HL-60 (cell line): ENCODE data around the gene CCDC116.

Experiments used
- DNase-seq, 2 experiments: peaks; one replicate each; pipeline ENCODE4 v3.0.0-alpha.2; 2010 to 2020; ENCODE audit warnings: low read depth in 1 of 2, low spot score in 1 of 2
- H3K27ac ChIP-seq: fragments of 250-450 bp; sonication (Bioruptor Pico); replicated peaks from 2 replicates; pipeline ENCODE4 v1.5.1; 2020; ENCODE audit warnings: mild to moderate bottlenecking, moderate library complexity
- H3K27me3 ChIP-seq: fragments of 250-450 bp; sonication (Bioruptor Pico); 2 replicates; pipeline ENCODE4 v1.5.1; 2021; ENCODE audit warnings: mild to moderate bottlenecking, moderate library complexity; ENCODE audit not compliant: insufficient read depth, poor library complexity, severe bottlenecking
- H3K4me3 ChIP-seq: replicated peaks from 2 replicates; pipeline ENCODE4 v1.5.1; 2011; ENCODE audit warnings: mild to moderate bottlenecking, control low read depth, low read length; ENCODE audit not compliant: insufficient read depth
- GABPA ChIP-seq: IDR thresholded peaks from 2 replicates; pipeline ENCODE4 v1.6.1; 2012; ENCODE audit warnings: low read depth
- POLR2AphosphoS5 ChIP-seq: IDR thresholded peaks from 2 replicates; pipeline ENCODE4 v1.6.1; 2012; ENCODE audit warnings: low read depth
- SPI1 ChIP-seq: IDR thresholded peaks from 2 replicates; pipeline ENCODE4 v1.6.1; 2012; ENCODE audit warnings: low read depth, mild to moderate bottlenecking, borderline replicate concordance
- long read RNA-seq: library from polyadenylated mRNA; unstranded; transcript quantifications from one replicate; pipeline ENCODE4 v2.0.0, GENCODE V29; 2020
- TF ChIP-seq, protein P1 (sequence below): IDR thresholded peaks from one replicate; pipeline ENCODE4 v1.5.1; 2011; ENCODE audit warnings: low read length, control low read depth, inconsistent platforms; ENCODE audit not compliant: insufficient read depth
- TF ChIP-seq, protein P2 (sequence below): IDR thresholded peaks from 2 replicates; pipeline ENCODE4 v1.6.1; 2012; ENCODE audit warnings: low read depth; ENCODE audit not compliant: insufficient replicate concordance

The CCDC116 gene, protein sequence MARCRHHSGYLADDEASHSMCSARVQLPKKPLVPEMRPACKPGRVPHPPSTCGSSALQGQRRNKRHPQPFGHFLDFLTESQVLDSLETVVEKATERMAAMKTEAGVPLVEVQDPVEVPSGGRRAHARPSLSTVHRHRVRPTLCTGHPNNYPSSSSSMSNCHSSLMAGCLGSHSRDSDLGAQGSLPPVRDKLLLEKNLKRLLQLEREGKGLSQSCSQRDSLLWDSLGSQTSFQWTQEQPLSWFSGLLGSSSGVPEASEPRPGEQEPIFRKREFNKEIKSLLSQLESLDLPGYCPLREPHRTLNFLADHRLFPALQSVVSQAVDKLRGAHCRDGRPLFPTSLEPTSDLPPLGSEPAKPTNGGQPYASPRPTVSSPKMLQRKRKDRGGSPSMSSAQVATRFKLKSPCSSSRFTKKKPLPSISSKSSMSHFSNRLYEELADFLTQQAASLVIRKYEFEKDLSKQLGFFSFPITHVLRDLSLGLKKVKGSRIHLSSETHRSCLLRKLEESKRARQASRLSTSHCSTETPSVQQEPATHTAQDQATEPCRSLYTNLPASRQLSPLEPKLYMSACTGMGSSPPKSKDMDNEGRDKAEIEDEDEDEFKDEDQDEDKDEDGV
- long read RNA-seq = 0 reads

DNA sequence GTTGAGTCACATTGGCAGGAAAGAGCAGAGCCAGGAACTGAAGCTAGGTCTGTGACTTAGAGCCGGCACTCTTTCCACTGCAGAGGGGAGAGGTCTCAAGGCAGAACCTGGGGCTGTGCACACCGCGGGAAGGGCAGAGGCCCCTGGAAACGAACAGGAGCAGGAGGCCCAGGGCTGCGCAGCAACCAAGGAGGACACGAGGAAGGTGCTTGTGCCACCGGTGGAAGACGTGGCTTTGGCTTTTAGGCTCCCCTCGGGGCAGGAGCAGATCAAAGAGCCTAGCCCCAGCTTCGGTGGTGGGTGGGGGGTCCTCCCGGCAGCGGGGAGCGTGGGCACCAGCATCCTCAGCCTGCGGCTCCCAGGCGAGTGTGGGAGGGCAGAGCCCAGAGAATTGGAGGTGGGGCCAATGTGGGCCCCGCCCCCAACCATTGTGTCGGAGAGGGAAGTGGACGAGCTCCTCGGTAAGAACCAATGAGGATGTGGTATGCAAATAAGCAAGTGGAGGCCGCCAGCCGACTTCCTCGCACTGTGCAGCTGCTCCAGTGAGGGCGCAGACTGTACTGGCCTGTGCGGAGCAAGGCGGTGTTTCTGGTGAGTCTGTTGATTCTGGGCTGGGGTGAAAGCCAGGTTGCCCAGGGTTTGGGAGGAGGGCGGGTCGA is at the start of gene CCDC116:
TSS of gene CCDC116 (plus strand) at position 524 of the 659 bp plus-strand sequence. CDS start 422 bp downstream, outside the sequence.
- H3K4me3 ChIP-seq = no peak within 1 kb of the TSS
- TF ChIP-seq, protein P1, sequence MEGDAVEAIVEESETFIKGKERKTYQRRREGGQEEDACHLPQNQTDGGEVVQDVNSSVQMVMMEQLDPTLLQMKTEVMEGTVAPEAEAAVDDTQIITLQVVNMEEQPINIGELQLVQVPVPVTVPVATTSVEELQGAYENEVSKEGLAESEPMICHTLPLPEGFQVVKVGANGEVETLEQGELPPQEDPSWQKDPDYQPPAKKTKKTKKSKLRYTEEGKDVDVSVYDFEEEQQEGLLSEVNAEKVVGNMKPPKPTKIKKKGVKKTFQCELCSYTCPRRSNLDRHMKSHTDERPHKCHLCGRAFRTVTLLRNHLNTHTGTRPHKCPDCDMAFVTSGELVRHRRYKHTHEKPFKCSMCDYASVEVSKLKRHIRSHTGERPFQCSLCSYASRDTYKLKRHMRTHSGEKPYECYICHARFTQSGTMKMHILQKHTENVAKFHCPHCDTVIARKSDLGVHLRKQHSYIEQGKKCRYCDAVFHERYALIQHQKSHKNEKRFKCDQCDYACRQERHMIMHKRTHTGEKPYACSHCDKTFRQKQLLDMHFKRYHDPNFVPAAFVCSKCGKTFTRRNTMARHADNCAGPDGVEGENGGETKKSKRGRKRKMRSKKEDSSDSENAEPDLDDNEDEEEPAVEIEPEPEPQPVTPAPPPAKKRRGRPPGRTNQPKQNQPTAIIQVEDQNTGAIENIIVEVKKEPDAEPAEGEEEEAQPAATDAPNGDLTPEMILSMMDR = no peak
- TF ChIP-seq, protein P2, sequence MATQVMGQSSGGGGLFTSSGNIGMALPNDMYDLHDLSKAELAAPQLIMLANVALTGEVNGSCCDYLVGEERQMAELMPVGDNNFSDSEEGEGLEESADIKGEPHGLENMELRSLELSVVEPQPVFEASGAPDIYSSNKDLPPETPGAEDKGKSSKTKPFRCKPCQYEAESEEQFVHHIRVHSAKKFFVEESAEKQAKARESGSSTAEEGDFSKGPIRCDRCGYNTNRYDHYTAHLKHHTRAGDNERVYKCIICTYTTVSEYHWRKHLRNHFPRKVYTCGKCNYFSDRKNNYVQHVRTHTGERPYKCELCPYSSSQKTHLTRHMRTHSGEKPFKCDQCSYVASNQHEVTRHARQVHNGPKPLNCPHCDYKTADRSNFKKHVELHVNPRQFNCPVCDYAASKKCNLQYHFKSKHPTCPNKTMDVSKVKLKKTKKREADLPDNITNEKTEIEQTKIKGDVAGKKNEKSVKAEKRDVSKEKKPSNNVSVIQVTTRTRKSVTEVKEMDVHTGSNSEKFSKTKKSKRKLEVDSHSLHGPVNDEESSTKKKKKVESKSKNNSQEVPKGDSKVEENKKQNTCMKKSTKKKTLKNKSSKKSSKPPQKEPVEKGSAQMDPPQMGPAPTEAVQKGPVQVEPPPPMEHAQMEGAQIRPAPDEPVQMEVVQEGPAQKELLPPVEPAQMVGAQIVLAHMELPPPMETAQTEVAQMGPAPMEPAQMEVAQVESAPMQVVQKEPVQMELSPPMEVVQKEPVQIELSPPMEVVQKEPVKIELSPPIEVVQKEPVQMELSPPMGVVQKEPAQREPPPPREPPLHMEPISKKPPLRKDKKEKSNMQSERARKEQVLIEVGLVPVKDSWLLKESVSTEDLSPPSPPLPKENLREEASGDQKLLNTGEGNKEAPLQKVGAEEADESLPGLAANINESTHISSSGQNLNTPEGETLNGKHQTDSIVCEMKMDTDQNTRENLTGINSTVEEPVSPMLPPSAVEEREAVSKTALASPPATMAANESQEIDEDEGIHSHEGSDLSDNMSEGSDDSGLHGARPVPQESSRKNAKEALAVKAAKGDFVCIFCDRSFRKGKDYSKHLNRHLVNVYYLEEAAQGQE = no peak
- TF ChIP-seq GABPA (no peak), SPI1 (peak; percentile 89), POLR2AphosphoS5 (peak; percentile 32; the same call in 1 of the 2 replicates)
- no peak within 1 kb of the TSS for H3K27ac ChIP-seq
- no peaks in the 10 kb centered on the region for H3K27me3 ChIP-seq
- peak; percentile 69 to 92 for DNase-seq

DNA sequence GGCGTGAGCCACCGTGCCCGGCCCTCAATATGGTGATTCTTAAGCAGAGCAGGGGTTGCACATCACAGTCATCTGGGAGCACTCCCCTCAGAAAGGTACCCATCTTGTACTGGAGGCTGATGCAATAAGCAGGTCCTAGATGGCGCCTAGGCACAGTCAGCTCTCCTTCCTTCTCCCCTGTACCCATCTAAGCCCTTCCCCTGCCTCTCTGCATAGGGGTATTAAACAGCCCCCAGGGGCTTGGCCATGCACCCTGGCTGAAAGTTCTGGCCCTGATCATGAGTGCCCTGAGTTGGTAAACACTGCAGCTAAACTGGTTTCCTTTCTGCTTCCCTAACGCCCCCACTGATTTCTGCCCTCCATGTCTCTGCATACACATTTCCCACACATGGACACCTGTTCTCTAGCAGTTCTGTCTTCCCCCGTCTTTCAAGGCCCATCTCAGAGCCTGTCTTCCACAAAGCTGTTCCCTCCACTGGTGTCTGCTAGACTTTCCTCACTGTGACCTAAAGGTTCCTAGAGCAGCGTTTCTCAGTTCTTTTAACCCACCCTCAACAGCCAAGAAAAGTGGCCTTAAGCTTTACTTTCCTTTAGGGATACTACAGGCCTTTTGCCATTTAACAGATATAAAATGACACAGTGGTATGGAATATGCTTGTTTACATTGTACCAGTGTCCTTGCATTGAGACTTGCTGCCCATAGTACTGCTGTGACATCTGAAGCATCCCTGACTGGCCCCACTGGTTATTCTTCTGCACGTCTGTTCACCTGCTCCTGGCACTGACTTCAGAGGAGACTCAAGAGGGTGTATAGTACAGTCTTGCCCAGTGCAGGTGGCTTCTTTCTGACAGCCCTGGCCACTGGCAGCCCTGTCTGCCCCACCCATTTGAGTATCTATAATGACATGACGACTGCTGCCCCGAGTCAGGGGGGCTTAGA is 49.5 kb upstream of the CCDC116 start:
- TF ChIP-seq POLR2AphosphoS5 (no peak), SPI1 (no peak), GABPA (no peak)
- TF ChIP-seq, protein P1 = no peak
- TF ChIP-seq, protein P2 = no peak
- no peaks in the 10 kb centered on the region for H3K27me3 ChIP-seq
- H3K4me3 ChIP-seq = no peak overlapping the region
- no peak overlapping the region for H3K27ac ChIP-seq
- no peak for DNase-seq

DNA sequence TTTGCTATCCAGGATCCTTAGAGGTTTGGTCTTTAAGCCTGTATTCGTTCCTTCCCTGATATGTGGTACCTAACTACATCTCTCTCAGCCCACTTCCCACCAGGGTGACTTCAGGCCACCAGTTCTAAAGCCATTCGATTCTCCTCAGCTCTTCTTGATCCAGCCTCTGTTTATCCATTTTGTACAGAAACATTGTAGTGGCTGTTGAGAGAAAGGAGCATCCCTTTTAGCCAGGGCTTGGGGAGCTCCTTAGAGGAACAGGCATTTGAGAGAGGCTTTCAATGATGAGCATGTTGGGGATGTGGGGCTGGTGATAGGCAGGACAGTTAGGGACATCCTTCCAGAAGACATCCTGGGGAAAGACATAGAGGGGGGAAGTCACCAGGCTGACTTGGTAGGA is 47.2 kb upstream of the CCDC116 start:
- TF ChIP-seq, protein P2 = no peak
- TF ChIP-seq SPI1 (no peak), GABPA (no peak), POLR2AphosphoS5 (no peak)
- TF ChIP-seq, protein P1 = no peak
- Histone ChIP-seq H3K27ac (no peak overlapping the region), H3K4me3 (no peak overlapping the region), H3K27me3 (no peaks in the 10 kb centered on the region)
- no peak for DNase-seq
